HepG2 (cell line): ENCODE data around the gene CNTROB. TPM values are rescaled to one million over a fixed set of nuclear protein-coding genes. Genes with fewer than 3 reads are reported as not detected.
A peak's percentile ranks its signal among the peaks of the same experiment; 100 is the strongest.

Experiments
- ATAC-seq: fragments of 200-7000 bp; cut with Tn5 transposase; 3 replicates; pipeline ENCODE4 v1.9.1; 2020; ENCODE audit warnings: mild to moderate bottlenecking, moderate library complexity
- BruUV-seq: library from RNA; stranded (reverse); fragments of 400-500 nt; replicated peaks from 2 replicates; lab custom pipeline; 2021; lab: Mats Ljungman, UMichigan
- CTCF ChIA-PET: fragments of 300-600 bp; formaldehyde crosslinking; extraction: SDS; loops from one replicate; lab custom pipeline; 2021; ENCODE audit warnings: low total read pairs, inconsistent platforms, low intra/inter-chr PET ratio; lab: Yijun Ruan, JAX
- POLR2A ChIA-PET: fragments of 350-600 bp; sonication (Branson Sonifier 250); formaldehyde crosslinking; loops from one replicate; lab custom pipeline; 2020; ENCODE audit warnings: antibody characterized with exemption, inconsistent platforms; lab: Yijun Ruan, JAX
- DNase-seq: peaks from one replicate; pipeline ENCODE4 v3.0.0-alpha.2; 2015; ENCODE audit warnings: low spot score
- FAIRE-seq: peaks from 3 replicates; lab custom pipeline; 2011; peaks lifted over from hg19 to GRCh38; lab: Jason Lieb, UNC
- H2AFZ ChIP-seq: one replicate; pipeline ENCODE4 v1.6.1; 2011; ENCODE audit warnings: low read length, inconsistent platforms
- H3K27ac ChIP-seq: fragments of 300-600 bp; 3 replicates; pipeline ENCODE4 v1.8.0; 2011; ENCODE audit warnings: mixed run types, mild to moderate bottlenecking, mixed read lengths, low read length, inconsistent platforms; ENCODE audit not compliant: insufficient read depth; ENCODE audit errors: extremely low read length
- H3K27me3 ChIP-seq, 2 experiments: fragments of 200-600 bp in 1 of 2; 2 replicates in 1 of 2; 3 replicates in 1 of 2; pipeline versions ENCODE4 v1.6.0 to v1.8.0; 2011; ENCODE audit warnings: low read length in 2 of 2, mild to moderate bottlenecking in 2 of 2, moderate library complexity in 2 of 2, inconsistent platforms in 1 of 2; ENCODE audit not compliant: insufficient read depth in 2 of 2, control insufficient read depth in 1 of 2
- H3K36me3 ChIP-seq, 2 experiments: fragments of 200-600 bp in 1 of 2; replicated peaks in 1 of 2; 2 replicates in 1 of 2; 3 replicates in 1 of 2; pipeline versions ENCODE4 v1.5.1 to v1.8.0; 2011; ENCODE audit warnings: low read length in 2 of 2, inconsistent platforms in 1 of 2; ENCODE audit not compliant: insufficient read depth in 2 of 2, control insufficient read depth in 1 of 2
- H3K4me1 ChIP-seq: 2 replicates; pipeline ENCODE4 v1.5.1; 2012; ENCODE audit warnings: low read length, inconsistent platforms; ENCODE audit not compliant: insufficient read depth
- H3K4me2 ChIP-seq: 2 replicates; pipeline ENCODE4 v1.6.0; 2011; ENCODE audit warnings: low read depth, low read length, inconsistent platforms
- H3K4me3 ChIP-seq, 3 experiments: fragments of 200-600 bp in 1 of 3; sonication (generic), shearing (Covaris generic) in 1 of 3; replicated peaks in 1 of 3; 2 replicates each; pipeline ENCODE4 v1.5.1; 2011 to 2016; ENCODE audit warnings: low read length in 3 of 3, inconsistent platforms in 2 of 3, low read depth in 2 of 3, mild to moderate bottlenecking in 2 of 3, control low read depth in 1 of 3, mixed read lengths in 1 of 3; ENCODE audit not compliant: insufficient read depth in 1 of 3
- H3K79me2 ChIP-seq: one replicate; pipeline ENCODE4 v1.6.1; 2011; ENCODE audit warnings: low read length, inconsistent platforms; ENCODE audit not compliant: insufficient read depth
- H3K9ac ChIP-seq: 2 replicates; pipeline ENCODE4 v1.6.0; 2011; ENCODE audit warnings: mild to moderate bottlenecking, low read depth, low read length, inconsistent platforms; ENCODE audit not compliant: insufficient read depth
- H3K9me3 ChIP-seq: 2 replicates; pipeline ENCODE4 v1.5.1; 2012; ENCODE audit warnings: mild to moderate bottlenecking, low read length
- H4K20me1 ChIP-seq: 2 replicates; pipeline ENCODE4 v1.6.0; 2011; ENCODE audit warnings: inconsistent platforms, mild to moderate bottlenecking, low read length, moderate library complexity; ENCODE audit not compliant: insufficient read depth
- KIAA2018 ChIP-seq: sonication (generic); formaldehyde crosslinking; IDR thresholded peaks from 2 replicates; pipeline ENCODE4 v1.5.0; 2020; ENCODE audit warnings: mild to moderate bottlenecking, missing genetic modification reagents, borderline replicate concordance
- MXD4 ChIP-seq: IDR thresholded peaks from 2 replicates; pipeline ENCODE4 v1.6.1; 2016; ENCODE audit warnings: mild to moderate bottlenecking, missing biosample characterization, missing genetic modification reagents
- NR3C1 ChIP-seq: sonication (generic); formaldehyde crosslinking; IDR thresholded peaks from 2 replicates; pipeline ENCODE4 v1.4.0; 2020; ENCODE audit warnings: missing genetic modification reagents
- PAX8 ChIP-seq: sonication (generic); formaldehyde crosslinking; IDR thresholded peaks from 2 replicates; pipeline ENCODE4 v1.8.0; 2022; ENCODE audit warnings: mild to moderate bottlenecking, missing genetic modification reagents, borderline replicate concordance
- ZFY ChIP-seq: sonication (generic); formaldehyde crosslinking; IDR thresholded peaks from 2 replicates; pipeline ENCODE4 v1.4.0; 2020; ENCODE audit warnings: missing genetic modification reagents
- ZNF260 ChIP-seq: sonication (generic); formaldehyde crosslinking; IDR thresholded peaks from 2 replicates; pipeline ENCODE4 v1.4.0; 2020; ENCODE audit warnings: missing genetic modification reagents, low read depth, mild to moderate bottlenecking, borderline replicate concordance
- ZNF451 ChIP-seq: sonication (generic); formaldehyde crosslinking; IDR thresholded peaks from 2 replicates; pipeline ENCODE4 v1.5.0; 2020; ENCODE audit warnings: mild to moderate bottlenecking, missing genetic modification reagents
- ZNF891 ChIP-seq: sonication (generic); formaldehyde crosslinking; IDR thresholded peaks from 2 replicates; pipeline ENCODE4 v1.5.0; 2020; ENCODE audit warnings: mild to moderate bottlenecking, missing genetic modification reagents
- WGBS: methylation state at CpG from one replicate; pipeline ENCODE4 v1.1.6; 2017; ENCODE audit warnings: low lambda C conversion rate; 5-methylcytosine and 5-hydroxymethylcytosine counted together
- in situ Hi-C: cut with HindIII; loops from 2 replicates; pipeline ENCODE4 v1.10.0; 2017; ENCODE audit warnings: low pct_unique_long_range_greater_than_20kb; ENCODE audit not compliant: extremely low pct_ligation_motif_present
- intact Hi-C: fragments of 100-400 bp; cut with micrococcal nuclease; formaldehyde crosslinking; loops from one replicate; pipeline ENCODE4 v1.10.0; 2022; ENCODE audit not compliant: unreplicated experiment
- polyA plus RNA-seq, 8 experiments: library from polyadenylated mRNA; depleted of rRNA in 3 of 8; stranded (reverse) in 7 of 8; unstranded in 1 of 8; fragments of >200 nt; fragmentation: Illumina TruSeq in 4 of 8; extraction: Trizol in 4 of 8; gene quantifications; 2 replicates each; pipeline versions ENCODE4 v1.2.1 to v1.2.3, GENCODE V29; 2011 to 2016; ENCODE audit warnings: low read depth in 4 of 8, missing spikeins in 1 of 8, mixed read lengths in 1 of 8; ENCODE audit not compliant: insufficient read depth in 1 of 8
- total RNA-seq, 5 experiments: library from RNA; depleted of rRNA; stranded (reverse); fragments of >200 nt; fragmentation: Illumina TruSeq; extraction: Trizol; gene quantifications; 2 replicates each; pipeline ENCODE4 v1.2.3, GENCODE V29; 2016; ENCODE audit warnings: low read depth in 1 of 5
- TF ChIP-seq, protein P1 (sequence below): sonication (generic); formaldehyde crosslinking; IDR thresholded peaks from 2 replicates; pipeline ENCODE4 v1.8.0; 2022; ENCODE audit warnings: missing genetic modification reagents, mild to moderate bottlenecking, moderate library complexity, borderline replicate concordance

CNTROB gene
- total and polyA plus RNA-seq, 2 of the 13 experiments (the other 11 are each of a cell fraction or from before 2014, with no cell fraction given), result 21.2 to 24.1 TPM

- Histone ChIP-seq H4K20me1 (no peaks in the 10 kb centered on the region), H3K9me3 (no peaks in the 10 kb centered on the region), H3K79me2 (no peaks in the 10 kb centered on the region), H3K9ac (peak overlapping the region; percentile 55), H3K4me3 (peak overlapping the region; percentile 45 to 76 (median 68)), H3K27me3 (peaks cover 1 to 22% of the 10 kb centered on the region in 2 experiments; a peak in 2 of 5 replicates), H3K4me1 (peaks cover 50% of the 10 kb centered on the region), H3K27ac (peak overlapping the region; percentile 39), H3K4me2 (peak overlapping the region; percentile 92), H3K36me3 (no peaks in the 10 kb centered on the region), H2AFZ (no peak overlapping the region)
- ATAC-seq (peak; percentile 23; the same call in 2 of the 3 replicates), FAIRE-seq (no peak), DNase-seq (no peak)
- no TSS peak for BruUV-seq
- intact Hi-C loops, result loop anchor here (1.0 kb wide), 1 partner anchor 22 kb away; no protein-coding TSS in a partner anchor
- CTCF ChIA-PET, result no interaction called here
- in situ Hi-C loops, result no loop called here
- 0% methylated on average over 12 of the region's 64 CpGs for WGBS
- POLR2A ChIA-PET, result interaction anchor here (0.6 to 1.7 kb wide), 5 partner anchors 18 to 413 kb away, joined by 3 to 6 read pairs (median 3); partner anchors contain the start of genes KDM6B and NAA38
- TF ChIP-seq NR3C1 (CRISPR knock-in tag) (no peak), ZNF891 (CRISPR knock-in tag) (no peak), MXD4 (CRISPR knock-in tag) (no peak), ZFY (CRISPR knock-in tag) (0 out of 2 replicates have a peak, but pooled peaks have one; percentile 30), PAX8 (CRISPR knock-in tag) (no peak), ZNF260 (CRISPR knock-in tag) (no peak), KIAA2018 (CRISPR knock-in tag) (no peak), ZNF451 (peak; percentile 41; the same call in 1 of the 2 replicates)
- TF ChIP-seq, protein P1, sequence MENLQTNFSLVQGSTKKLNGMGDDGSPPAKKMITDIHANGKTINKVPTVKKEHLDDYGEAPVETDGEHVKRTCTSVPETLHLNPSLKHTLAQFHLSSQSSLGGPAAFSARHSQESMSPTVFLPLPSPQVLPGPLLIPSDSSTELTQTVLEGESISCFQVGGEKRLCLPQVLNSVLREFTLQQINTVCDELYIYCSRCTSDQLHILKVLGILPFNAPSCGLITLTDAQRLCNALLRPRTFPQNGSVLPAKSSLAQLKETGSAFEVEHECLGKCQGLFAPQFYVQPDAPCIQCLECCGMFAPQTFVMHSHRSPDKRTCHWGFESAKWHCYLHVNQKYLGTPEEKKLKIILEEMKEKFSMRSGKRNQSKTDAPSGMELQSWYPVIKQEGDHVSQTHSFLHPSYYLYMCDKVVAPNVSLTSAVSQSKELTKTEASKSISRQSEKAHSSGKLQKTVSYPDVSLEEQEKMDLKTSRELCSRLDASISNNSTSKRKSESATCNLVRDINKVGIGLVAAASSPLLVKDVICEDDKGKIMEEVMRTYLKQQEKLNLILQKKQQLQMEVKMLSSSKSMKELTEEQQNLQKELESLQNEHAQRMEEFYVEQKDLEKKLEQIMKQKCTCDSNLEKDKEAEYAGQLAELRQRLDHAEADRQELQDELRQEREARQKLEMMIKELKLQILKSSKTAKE, result no peak
Measured at GRCh38 chr17:7885367-7886226, 46.4 kb upstream of the CNTROB start.
